Left cardiac atrium (tissue), 2 donors: Measurements from ENCODE around the gene PLCE1. TPM values are rescaled to one million over a fixed set of nuclear protein-coding genes. Genes with fewer than 3 reads are reported as not detected.

Source experiments
- total RNA-seq, 2 donors: library from RNA; stranded (reverse); fragmentation: NEBNext Ultra II Directional; extraction: Animal tissue kit (Norgen Biotek cat#: 25700); gene quantifications; one replicate each; pipeline ENCODE4 v1.2.1, GENCODE V29; 2021
- donor health status: DM: no; HTN: yes; CAD: no; lungs with severe emphysema.
- donor health status: DM: yes; HTN: yes; CAD: no.

PLCE1 gene
- total RNA-seq, 2 donors from 2014 or later: 15.2 to 25.7 TPM

Other genes with a start within 250 kb of the PLCE1 start
- under 1 TPM in 1 of 2 donors, not detected in 1; 0.27 TPM for gene LGI1, start 236.0 kb upstream of the PLCE1 start, total RNA-seq
- gene SLC35G1, start 100.0 kb upstream of the PLCE1 start, total RNA-seq: 1 to 10 TPM; 5.1 to 6.3 TPM